GM19324 (cell line): ENCODE measurements around the gene BLZF1.
"Not testable (repeated sequence)": the region's sequence is repeated elsewhere in the genome, so short reads cannot be mapped to it uniquely, and the experiment has no call there.

Experiments used
- ATAC-seq: cut with Tn5 transposase; IDR thresholded peaks from one replicate; pipeline ENCODE4 v1.9.1; 2021; ENCODE audit warnings: mild to moderate bottlenecking, moderate library complexity; ENCODE audit not compliant: unreplicated experiment, low FRiP score

BLZF1 gene

DNA sequence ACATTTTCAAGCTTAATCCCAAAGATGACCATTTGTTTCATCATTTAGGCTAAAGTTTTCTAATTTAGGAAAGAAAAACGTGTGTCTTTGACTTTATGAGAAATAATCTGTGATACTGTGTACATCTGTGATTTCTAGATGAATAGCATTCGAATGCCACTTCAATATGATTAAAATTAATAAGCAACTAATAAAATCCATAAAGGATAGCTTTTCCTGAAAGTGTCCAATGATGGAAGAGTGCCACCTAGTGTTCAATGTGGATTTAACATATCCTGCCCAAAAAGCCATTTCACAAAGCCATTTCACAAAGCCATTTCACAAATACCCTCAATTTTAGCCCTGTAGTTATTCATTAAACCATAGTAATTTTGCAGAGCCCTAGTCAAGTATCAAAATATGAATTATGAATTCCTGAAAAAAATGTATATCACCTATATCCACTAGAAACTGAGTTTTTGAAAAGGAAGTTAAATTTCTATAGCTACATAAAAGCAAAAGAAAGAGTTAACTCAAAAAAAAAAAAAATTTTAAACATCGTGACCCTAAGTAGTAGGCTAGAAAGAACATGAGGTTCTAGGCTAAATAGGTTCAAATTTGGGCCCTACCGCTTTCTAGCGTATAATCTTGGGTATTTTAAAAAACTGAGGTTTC lies 19.5 kb upstream of the BLZF1 start:
- ATAC-seq: no peak

- ATAC-seq: no peak
Observed at GRCh38 chr1:169360415-169360814, 7.6 kb upstream of the BLZF1 start.

DNA sequence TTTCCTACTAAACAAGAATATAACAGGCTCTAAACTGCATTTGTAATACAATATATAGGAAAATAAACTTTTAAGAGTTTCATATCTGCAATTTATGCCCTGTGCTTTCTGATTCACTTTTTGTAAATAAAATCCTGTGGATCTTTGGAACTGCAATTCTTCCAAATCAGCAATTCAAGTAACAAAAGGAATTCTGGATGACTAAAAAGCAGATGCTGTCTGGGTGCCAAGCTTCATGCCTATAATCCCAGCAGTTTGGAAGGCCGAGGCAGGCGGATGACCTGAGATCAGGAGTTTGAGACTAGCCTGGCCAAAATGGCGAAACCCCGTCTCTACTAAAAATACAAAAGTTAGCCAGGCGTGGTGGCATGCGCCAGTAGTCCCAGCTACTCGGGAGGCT lies 6.7 kb upstream of the BLZF1 start:
- no peak for ATAC-seq

GRCh38 chr1:169363046-169363730 lies 4.8 kb upstream of the BLZF1 start:
- no peak for ATAC-seq

DNA sequence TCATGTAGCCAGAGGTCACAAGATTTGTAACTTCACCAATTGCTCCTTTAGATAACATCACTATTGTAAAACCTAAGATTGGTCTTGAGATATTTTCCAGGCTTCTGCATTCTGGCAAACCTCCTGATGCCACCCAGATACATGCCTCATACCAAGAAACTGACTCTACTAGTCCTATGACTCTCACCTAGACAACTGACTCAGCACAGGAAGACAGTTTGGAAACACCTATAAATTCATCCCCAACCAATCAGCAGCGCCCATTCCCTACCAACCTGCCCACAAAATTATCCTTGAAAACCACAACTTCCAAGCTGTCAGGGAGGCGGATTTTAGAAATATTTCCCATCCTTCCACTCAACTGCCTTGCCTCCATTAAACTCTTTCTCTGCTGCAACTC lies 3.0 kb upstream of the BLZF1 start:
- ATAC-seq: no peak

- ATAC-seq: no peak
Observed at GRCh38 chr1:169367096-169367685, 804 bp upstream of the BLZF1 start.

- ATAC-seq: peak; percentile 14
Observed at GRCh38 chr1:169368406-169368769, 393 bp downstream of the BLZF1 start.

DNA sequence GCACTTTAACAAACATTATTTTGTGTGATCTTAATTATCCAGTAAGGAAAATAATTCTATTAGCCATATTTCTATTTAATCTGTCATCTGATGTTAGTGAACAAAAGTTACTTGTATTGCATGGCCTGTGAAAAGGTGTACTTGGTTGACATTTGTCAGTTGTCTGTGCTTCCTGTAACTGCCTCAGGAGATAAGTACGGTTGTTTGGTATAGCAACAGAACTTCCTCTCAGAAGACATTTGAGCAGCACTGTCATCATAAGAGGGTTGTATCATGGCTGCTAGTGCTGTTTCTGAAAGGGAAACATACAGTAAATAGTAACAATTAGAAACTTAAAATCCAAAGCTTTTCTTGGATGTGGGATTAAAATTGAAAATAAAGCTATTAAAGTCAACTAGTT lies 3.4 kb downstream of the BLZF1 start:
- no peak for ATAC-seq

DNA sequence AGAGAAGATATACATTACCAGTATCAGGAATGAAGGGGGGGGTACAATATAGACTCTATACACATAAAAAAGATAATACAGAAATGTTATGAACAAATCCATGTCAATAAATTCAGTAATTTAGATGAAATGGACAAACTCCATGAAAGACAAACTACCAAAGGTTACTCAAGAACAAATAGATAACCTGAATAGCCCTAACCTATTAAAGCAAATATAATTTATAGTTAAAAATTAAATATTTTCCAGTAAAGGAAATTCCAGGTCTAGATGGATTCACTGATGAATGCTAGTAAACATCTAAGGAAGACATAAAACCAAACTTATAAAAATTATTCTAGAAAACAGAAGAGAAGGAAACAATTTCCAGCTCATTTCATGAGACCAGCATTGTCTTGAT lies 13.2 kb downstream of the BLZF1 start:
- ATAC-seq: no peak

- no peak for ATAC-seq
Observed at GRCh38 chr1:169383449-169383848, 15.5 kb downstream of the BLZF1 start.

GRCh38 chr1:169387399-169387798 lies 19.4 kb downstream of the BLZF1 start:
- ATAC-seq: no peak

GRCh38 chr1:169390303-169390702 lies 22.3 kb downstream of the BLZF1 start:
- ATAC-seq: no peak

DNA sequence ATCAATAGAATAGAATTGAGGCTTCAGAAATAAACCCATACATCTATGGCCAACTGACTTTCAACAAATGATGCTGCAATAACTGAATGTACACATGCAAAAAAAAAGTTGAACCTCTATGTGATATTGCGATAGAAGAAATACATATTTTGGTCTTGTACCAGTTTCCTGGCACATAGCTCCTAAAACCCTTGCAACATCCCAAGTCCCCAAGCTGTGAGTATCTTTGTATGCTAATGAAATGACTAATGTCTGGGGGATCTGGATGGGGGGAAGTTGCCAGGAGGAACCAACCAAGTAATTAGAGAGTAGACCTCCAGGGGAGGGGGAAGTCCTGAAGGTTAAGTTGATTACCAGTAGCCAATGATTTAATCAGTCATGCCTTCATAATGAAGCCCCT lies 24.4 kb downstream of the BLZF1 start:
- no peak for ATAC-seq

DNA sequence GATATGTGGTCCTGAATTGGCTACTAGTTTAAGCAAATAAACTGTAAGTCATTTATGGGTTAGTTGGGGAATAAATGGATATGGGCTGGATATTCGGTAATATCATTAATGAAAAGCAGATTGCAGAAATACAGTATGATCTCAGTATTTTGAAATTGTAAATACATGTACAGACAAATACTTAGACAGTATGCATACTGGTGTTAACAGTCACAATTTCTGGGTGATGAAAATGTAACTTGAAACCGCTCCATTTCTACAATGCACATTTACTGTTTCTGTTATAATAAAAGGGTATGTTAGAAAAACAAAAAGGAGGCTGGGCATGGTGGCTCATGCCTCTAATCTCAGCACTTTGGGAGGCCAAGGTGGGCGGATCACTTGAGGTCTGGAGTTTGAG lies 28.0 kb downstream of the BLZF1 start:
- ATAC-seq: no peak

DNA sequence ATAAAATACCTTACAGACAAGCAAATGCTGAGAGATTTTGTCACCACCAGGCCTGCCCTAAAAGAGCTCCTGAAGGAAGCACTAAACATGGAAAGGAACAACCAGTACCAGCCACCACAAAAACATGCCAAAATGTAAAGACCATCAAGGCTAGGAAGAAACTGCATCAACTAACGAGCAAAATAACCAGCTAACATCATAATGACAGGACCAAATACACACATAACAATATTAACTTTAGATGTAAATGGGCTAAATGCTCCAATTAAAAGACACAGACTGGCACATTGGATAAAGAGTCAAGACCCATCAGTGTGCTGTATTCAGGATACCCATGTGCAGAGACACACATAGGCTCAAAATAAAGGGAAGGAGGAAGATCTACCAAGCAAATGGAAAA lies 34.6 kb downstream of the BLZF1 start:
- ATAC-seq: not testable (repeated sequence)

DNA sequence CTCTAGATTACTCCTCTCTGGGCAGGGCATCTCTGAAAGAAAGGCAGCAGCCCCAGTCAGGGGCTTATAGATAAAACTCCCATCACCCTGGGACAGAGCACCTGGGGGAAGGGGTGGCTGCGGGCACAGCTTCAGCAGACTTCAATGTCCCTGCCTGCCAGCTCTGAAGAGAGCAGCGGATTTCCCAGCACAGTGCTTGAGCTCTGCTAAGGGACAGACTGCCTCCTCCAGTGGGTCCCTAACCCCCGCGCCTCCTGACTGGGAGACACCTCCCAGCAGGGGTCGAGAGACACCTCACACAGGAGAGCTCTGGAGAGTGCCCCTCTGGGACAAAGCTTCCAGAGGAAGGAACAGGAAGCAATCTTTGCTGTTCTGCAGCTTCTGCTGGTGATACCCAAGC lies 40.3 kb downstream of the BLZF1 start:
- not testable (repeated sequence) for ATAC-seq

DNA sequence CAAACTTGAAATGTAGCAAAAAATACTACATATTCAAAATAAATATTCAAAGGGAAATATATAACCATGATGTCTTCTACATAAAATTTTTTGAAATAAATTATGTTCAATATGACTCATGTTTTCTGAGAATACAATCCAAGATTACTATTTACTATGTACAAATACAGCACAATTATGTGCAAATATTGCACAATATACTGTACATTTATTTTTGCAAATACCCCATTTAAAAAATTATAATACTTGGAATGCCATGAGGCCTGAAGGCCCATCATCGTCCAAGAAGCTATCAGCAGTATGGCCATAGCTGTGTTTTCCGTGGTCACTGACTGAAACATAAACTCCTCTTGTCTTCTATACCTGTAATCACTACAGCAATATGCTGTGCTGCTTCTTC lies 47.0 kb downstream of the BLZF1 start:
- ATAC-seq: no peak

DNA sequence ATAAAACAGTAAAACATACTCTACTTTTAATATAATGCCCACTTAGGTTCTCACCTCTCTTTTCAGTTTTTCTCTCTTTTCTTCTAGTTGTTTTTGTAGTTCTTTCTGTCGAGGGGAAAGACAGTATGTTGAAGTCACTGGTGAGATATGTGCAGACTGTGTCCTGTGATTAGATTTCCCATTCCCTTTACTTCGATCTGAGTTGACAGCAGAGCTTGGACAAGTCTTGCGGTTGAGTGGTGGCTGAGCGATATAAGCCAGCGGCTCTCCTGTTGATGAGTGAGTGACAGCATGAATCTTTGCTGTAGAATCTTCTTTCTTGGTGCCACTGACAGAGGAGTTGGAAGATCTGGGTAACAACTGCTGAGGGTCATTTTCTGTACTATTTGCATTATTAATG lies 53.3 kb downstream of the BLZF1 start:
- no peak for ATAC-seq

DNA sequence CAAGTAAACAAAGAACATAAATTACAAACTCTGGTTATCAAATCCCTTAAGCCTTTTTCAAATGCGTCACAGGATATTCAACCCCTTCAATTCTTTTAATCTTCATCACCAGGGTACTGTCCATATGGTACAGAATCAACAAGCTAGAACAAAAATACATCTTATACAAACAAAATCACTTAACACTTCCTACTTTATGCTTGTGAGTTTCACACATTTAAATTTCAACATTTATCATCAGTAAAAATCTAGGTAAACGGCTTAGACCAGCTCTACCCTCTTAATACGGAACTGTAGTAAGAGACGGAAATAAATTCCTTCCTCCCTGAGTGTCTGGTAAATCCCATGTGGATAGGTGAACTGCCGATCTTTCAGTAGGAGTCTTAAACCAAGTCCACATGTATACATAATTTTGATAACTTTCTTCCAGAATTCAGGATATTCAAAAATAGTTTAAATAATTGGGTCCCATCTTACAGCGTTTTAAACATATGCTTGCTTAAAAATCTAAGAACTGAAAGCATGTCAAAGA lies 58.2 kb downstream of the BLZF1 start:
- ATAC-seq: no peak

- ATAC-seq: no peak
Observed at GRCh38 chr1:169427081-169427641, 59.2 kb downstream of the BLZF1 start, which contains the start of gene CCDC181. CCDC181 (minus strand) TSS chr1:169427474; CDS start chr1:169424927, 2,547 bp downstream.
